ENCODE measurements around the gene MYO6.

GRCh38 chr6:75755704-75756103 lies 6.7 kb downstream of the MYO6 start:
- TF ChIP-seq CEBPB (IDR thresholded peaks at IDR 0.05; ENCODE audit: low read depth, low read length) (no peak), CTCF (IDR thresholded peaks at IDR 0.05; ENCODE audit: control extremely low read depth in 1 of 3, insufficient read depth in 1 of 3, low read depth in 1 of 3, low read length in 3 of 3) (no peak)

Data from H1 (cell line).